Stimulated activated CD8-positive, alpha-beta memory T cell treated with anti-CD3 and anti-CD28 coated beads, Interleukin-12 subunit alpha, Interleukin-12 subunit beta, amount 100 ng/mL, for 24 hours (primary cell): ENCODE results near the gene OPTN.

Source experiments
- DNase-seq: peaks from one replicate; pipeline ENCODE4 v3.0.0-alpha.2; 2020; ENCODE audit errors: extremely low read depth

OPTN gene

DNA sequence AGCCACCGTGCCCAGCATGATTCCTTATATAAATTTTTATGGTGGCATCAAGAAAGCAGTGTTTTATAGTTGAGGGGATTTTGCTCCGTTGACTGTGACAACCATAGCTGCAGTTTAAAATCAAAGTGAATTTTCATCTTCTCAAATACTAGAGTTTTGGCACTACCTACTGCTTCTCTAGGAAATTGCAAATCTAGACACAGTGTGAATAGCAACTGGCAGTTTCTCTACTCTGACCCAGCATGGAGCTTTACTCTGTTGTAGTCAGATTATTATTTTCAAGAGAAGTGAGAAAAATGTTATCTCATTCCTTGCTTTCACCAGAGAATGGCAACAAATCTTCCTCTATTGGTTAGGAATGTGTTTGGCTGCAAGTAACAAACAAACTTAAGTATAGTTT is 84.3 kb downstream of the OPTN start:
- no peak for DNase-seq

GRCh38 chr10:13184730-13185514 is 85.0 kb downstream of the OPTN start:
- DNase-seq: no peak

- DNase-seq: no peak
Measured at GRCh38 chr10:13187135-13187534, 87.2 kb downstream of the OPTN start.
